ENCODE results near the gene SLC47A2. TPM values are rescaled to one million over a fixed set of nuclear protein-coding genes. Genes with fewer than 3 reads are reported as not detected.

Gene SLC47A2
- total and polyA plus RNA-seq, 2 donors from 2014 or later = 46.3 to 61.5 TPM

GRCh38 chr17:19713901-19714361, 2.5 kb downstream of the SLC47A2 start:
- H3K9ac ChIP-seq (ENCODE audit: low read length in 3 of 3) = no peak overlapping the region
- FAIRE-seq (no peak), DNase-seq (no peak)
- H3K27ac ChIP-seq (ENCODE audit: low read depth in 2 of 2, low read length in 2 of 2) = no peak overlapping the region
- H3K36me3 ChIP-seq (ENCODE audit: control insufficient read depth in 2 of 3, insufficient read depth in 3 of 3, low read length in 3 of 3) = no peaks in the 10 kb centered on the region
- H3K9me3 ChIP-seq (ENCODE audit: control insufficient read depth in 2 of 3, insufficient read depth in 1 of 3, low read length in 3 of 3) = no peaks in the 10 kb centered on the region
- peak overlapping the region in 2 of 3 donors; percentile 39 to 51 for H3K4me3 ChIP-seq (ENCODE audit: low read length in 3 of 3)
- peaks cover 0 to 21% (median 12%) of the 10 kb centered on the region in 3 donors for H3K4me1 ChIP-seq (ENCODE audit: control insufficient read depth in 2 of 3, insufficient read depth in 2 of 3, low read depth in 1 of 3, low read length in 3 of 3)
- no peak for TF ChIP-seq CTCF (IDR thresholded peaks at IDR 0.05; ENCODE audit: borderline replicate concordance, extremely low read depth, insufficient read depth)
- no peaks in the 10 kb centered on the region for H3K27me3 ChIP-seq (ENCODE audit: control insufficient read depth, insufficient read depth, low read length)
- intact Hi-C loops (cut with DNase I) = no loop called here

GRCh38 chr17:19713462-19713861, 2.9 kb downstream of the SLC47A2 start:
- no peaks in the 10 kb centered on the region for H3K9me3 ChIP-seq (ENCODE audit: control insufficient read depth in 2 of 3, insufficient read depth in 1 of 3, low read length in 3 of 3)
- H3K27me3 ChIP-seq (ENCODE audit: control insufficient read depth, insufficient read depth, low read length) = no peaks in the 10 kb centered on the region
- DNase-seq (no peak), FAIRE-seq (no peak)
- H3K4me3 ChIP-seq (ENCODE audit: low read length in 3 of 3) = peak overlapping the region in 1 of 3 donors; percentile 39
- no peak for TF ChIP-seq CTCF (IDR thresholded peaks at IDR 0.05; ENCODE audit: borderline replicate concordance, extremely low read depth, insufficient read depth)
- H3K4me1 ChIP-seq (ENCODE audit: control insufficient read depth in 2 of 3, insufficient read depth in 2 of 3, low read depth in 1 of 3, low read length in 3 of 3) = peaks cover 0 to 21% (median 12%) of the 10 kb centered on the region in 3 donors
- intact Hi-C loops (cut with DNase I) = no loop called here
- H3K27ac ChIP-seq (ENCODE audit: low read depth in 2 of 2, low read length in 2 of 2) = no peak overlapping the region
- no peaks in the 10 kb centered on the region for H3K36me3 ChIP-seq (ENCODE audit: control insufficient read depth in 2 of 3, insufficient read depth in 3 of 3, low read length in 3 of 3)
- no peak overlapping the region for H3K9ac ChIP-seq (ENCODE audit: low read length in 3 of 3)

- Histone ChIP-seq H3K4me1 (ENCODE audit: control insufficient read depth in 2 of 3, insufficient read depth in 2 of 3, low read depth in 1 of 3, low read length in 3 of 3) (peaks cover 0 to 17% (median 6%) of the 10 kb centered on the region in 3 donors), H3K9me3 (ENCODE audit: control insufficient read depth in 2 of 3, insufficient read depth in 1 of 3, low read length in 3 of 3) (no peaks in the 10 kb centered on the region), H3K9ac (ENCODE audit: low read length in 3 of 3) (no peak overlapping the region), H3K27me3 (ENCODE audit: control insufficient read depth, insufficient read depth, low read length) (no peaks in the 10 kb centered on the region), H3K36me3 (ENCODE audit: control insufficient read depth in 2 of 3, insufficient read depth in 3 of 3, low read length in 3 of 3) (no peaks in the 10 kb centered on the region), H3K27ac (ENCODE audit: low read depth in 2 of 2, low read length in 2 of 2) (no peak overlapping the region), H3K4me3 (ENCODE audit: low read length in 3 of 3) (no peak overlapping the region)
- FAIRE-seq (no peak), DNase-seq (no peak)
- intact Hi-C loops (cut with DNase I) = no loop called here
- no peak for TF ChIP-seq CTCF (IDR thresholded peaks at IDR 0.05; ENCODE audit: borderline replicate concordance, extremely low read depth, insufficient read depth)
Measured at GRCh38 chr17:19712436-19713004, 3.9 kb downstream of the SLC47A2 start.

- FAIRE-seq (no peak), DNase-seq (no peak)
- intact Hi-C loops (cut with DNase I) = no loop called here
- H3K27me3 ChIP-seq (ENCODE audit: control insufficient read depth, insufficient read depth, low read length) = no peaks in the 10 kb centered on the region
- H3K4me1 ChIP-seq (ENCODE audit: control insufficient read depth in 2 of 3, insufficient read depth in 2 of 3, low read depth in 1 of 3, low read length in 3 of 3) = peaks cover 0 to 2% (median 0%) of the 10 kb centered on the region in 3 donors
- TF ChIP-seq CTCF (IDR thresholded peaks at IDR 0.05; ENCODE audit: borderline replicate concordance, extremely low read depth, insufficient read depth) = no peak
- no peaks in the 10 kb centered on the region for H3K9me3 ChIP-seq (ENCODE audit: control insufficient read depth in 2 of 3, insufficient read depth in 1 of 3, low read length in 3 of 3)
- H3K27ac ChIP-seq (ENCODE audit: low read depth in 2 of 2, low read length in 2 of 2) = no peak overlapping the region
- H3K4me3 ChIP-seq (ENCODE audit: low read length in 3 of 3) = no peak overlapping the region
- H3K9ac ChIP-seq (ENCODE audit: low read length in 3 of 3) = no peak overlapping the region
- H3K36me3 ChIP-seq (ENCODE audit: control insufficient read depth in 2 of 3, insufficient read depth in 3 of 3, low read length in 3 of 3) = no peaks in the 10 kb centered on the region
Measured at GRCh38 chr17:19709841-19710240, 6.5 kb downstream of the SLC47A2 start.
